Measurements from ENCODE around the gene SCARB2.

The SCARB2 gene

GRCh38 chr4:76233967-76234678 lies 20.5 kb upstream of the SCARB2 start:
- Mint-ChIP-seq H3K27ac (no peak overlapping the region), H3K4me1 (peaks cover 16% of the 10 kb centered on the region), H3K36me3 (ENCODE audit: low read depth) (peaks cover 7% of the 10 kb centered on the region), H3K27me3 (ENCODE audit: low read depth, poor library complexity) (peaks cover 9% of the 10 kb centered on the region), H3K9me3 (peaks cover 43% of the 10 kb centered on the region), H3K4me3 (no peak overlapping the region)
- TF ChIP-seq, protein P1, sequence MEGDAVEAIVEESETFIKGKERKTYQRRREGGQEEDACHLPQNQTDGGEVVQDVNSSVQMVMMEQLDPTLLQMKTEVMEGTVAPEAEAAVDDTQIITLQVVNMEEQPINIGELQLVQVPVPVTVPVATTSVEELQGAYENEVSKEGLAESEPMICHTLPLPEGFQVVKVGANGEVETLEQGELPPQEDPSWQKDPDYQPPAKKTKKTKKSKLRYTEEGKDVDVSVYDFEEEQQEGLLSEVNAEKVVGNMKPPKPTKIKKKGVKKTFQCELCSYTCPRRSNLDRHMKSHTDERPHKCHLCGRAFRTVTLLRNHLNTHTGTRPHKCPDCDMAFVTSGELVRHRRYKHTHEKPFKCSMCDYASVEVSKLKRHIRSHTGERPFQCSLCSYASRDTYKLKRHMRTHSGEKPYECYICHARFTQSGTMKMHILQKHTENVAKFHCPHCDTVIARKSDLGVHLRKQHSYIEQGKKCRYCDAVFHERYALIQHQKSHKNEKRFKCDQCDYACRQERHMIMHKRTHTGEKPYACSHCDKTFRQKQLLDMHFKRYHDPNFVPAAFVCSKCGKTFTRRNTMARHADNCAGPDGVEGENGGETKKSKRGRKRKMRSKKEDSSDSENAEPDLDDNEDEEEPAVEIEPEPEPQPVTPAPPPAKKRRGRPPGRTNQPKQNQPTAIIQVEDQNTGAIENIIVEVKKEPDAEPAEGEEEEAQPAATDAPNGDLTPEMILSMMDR (IDR thresholded peaks at IDR 0.05): no peak
- no peak for DNase-seq

DNA sequence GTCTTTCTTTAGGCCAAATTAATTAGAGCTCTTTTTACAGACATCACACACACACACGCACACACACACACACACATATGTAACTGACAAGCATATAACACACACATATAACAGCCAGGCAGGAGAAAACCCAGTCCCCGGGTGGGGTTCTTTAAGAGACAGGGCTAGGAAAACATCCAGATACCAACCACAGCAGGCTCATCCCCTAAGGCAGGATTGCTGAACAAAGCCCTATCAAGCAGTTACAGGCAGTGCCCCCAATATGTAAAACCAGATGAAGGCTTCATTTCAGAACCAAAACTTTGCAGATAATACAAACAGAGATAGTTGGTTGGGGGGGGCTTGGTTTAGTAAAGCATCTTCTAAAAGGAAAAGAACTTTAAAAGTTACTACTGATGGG lies 19.9 kb upstream of the SCARB2 start:
- Mint-ChIP-seq H3K4me3 (peak overlapping the region; percentile 11), H3K36me3 (ENCODE audit: low read depth) (peaks cover 13% of the 10 kb centered on the region), H3K4me1 (peaks cover 16% of the 10 kb centered on the region), H3K27me3 (ENCODE audit: low read depth, poor library complexity) (peaks cover 9% of the 10 kb centered on the region), H3K27ac (no peak overlapping the region), H3K9me3 (peaks cover 44% of the 10 kb centered on the region)
- DNase-seq: no peak
- TF ChIP-seq, protein P1 (IDR thresholded peaks at IDR 0.05): no peak

- Mint-ChIP-seq H3K4me3 (no peak overlapping the region), H3K36me3 (ENCODE audit: low read depth) (peaks cover 13% of the 10 kb centered on the region), H3K9me3 (peaks cover 43% of the 10 kb centered on the region), H3K4me1 (peaks cover 16% of the 10 kb centered on the region), H3K27me3 (ENCODE audit: low read depth, poor library complexity) (peaks cover 9% of the 10 kb centered on the region), H3K27ac (no peak overlapping the region)
- TF ChIP-seq, protein P1 (IDR thresholded peaks at IDR 0.05): no peak
- DNase-seq: no peak
Observed at GRCh38 chr4:76233083-76233482, 19.5 kb upstream of the SCARB2 start.

DNA sequence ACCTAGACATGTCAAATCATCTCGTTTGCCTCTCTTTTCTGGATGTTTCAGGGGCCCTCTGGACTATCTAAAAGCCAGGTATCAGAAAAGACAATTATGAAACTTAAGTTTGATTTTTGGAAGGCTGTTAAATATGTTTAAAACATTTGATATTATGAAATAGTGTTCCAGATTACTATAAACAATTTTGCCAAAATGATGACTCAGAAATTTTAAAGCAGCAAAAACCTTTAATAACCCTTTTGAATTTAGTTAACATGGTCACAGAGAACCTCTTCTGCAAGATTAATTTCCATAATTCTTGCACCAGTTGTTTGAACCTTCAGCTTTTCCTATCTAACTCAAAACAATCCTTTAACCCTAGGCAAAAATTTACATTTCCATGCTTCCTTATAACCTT lies 19.1 kb upstream of the SCARB2 start:
- Mint-ChIP-seq H3K36me3 (ENCODE audit: low read depth) (peaks cover 13% of the 10 kb centered on the region), H3K9me3 (peaks cover 45% of the 10 kb centered on the region), H3K4me3 (no peak overlapping the region), H3K27ac (no peak overlapping the region), H3K4me1 (peaks cover 16% of the 10 kb centered on the region), H3K27me3 (ENCODE audit: low read depth, poor library complexity) (peaks cover 8% of the 10 kb centered on the region)
- no peak for DNase-seq
- TF ChIP-seq, protein P1 (IDR thresholded peaks at IDR 0.05): no peak

- Mint-ChIP-seq H3K36me3 (ENCODE audit: low read depth) (peaks cover 9% of the 10 kb centered on the region), H3K27me3 (ENCODE audit: low read depth, poor library complexity) (no peaks in the 10 kb centered on the region), H3K4me1 (peaks cover 4% of the 10 kb centered on the region), H3K27ac (no peak overlapping the region), H3K4me3 (no peak overlapping the region), H3K9me3 (peaks cover 25% of the 10 kb centered on the region)
- no peak for DNase-seq
- TF ChIP-seq, protein P1 (IDR thresholded peaks at IDR 0.05): no peak
Observed at GRCh38 chr4:76226418-76226817, 12.8 kb upstream of the SCARB2 start.

DNA sequence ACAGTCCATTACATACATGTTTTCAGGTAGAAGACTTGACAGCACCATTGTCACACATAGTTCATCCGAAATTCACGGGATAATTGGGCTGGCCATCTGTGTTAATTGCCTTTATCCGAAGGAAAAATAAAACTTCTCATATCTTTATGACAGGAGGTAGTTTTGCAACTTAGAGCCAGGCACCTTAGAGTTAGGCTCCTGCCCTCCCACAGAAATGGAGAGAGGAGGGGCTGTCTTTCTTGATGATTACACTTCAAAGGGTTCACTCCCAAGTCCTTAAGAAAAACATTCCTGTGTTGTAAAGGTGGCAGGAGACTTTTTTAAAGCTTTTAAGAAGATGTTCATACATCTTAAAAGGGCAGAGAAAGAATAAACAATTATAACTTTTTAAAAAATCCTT lies 10.5 kb upstream of the SCARB2 start:
- Mint-ChIP-seq H3K4me1 (peaks cover 4% of the 10 kb centered on the region), H3K27me3 (ENCODE audit: low read depth, poor library complexity) (peaks cover 4% of the 10 kb centered on the region), H3K36me3 (ENCODE audit: low read depth) (peaks cover 6% of the 10 kb centered on the region), H3K27ac (no peak overlapping the region), H3K4me3 (no peak overlapping the region), H3K9me3 (peaks cover 19% of the 10 kb centered on the region)
- TF ChIP-seq, protein P1 (IDR thresholded peaks at IDR 0.05): no peak
- DNase-seq: no peak

Measured in nephron progenitor cell (in vitro differentiated cells).